ENCODE data around the gene C1orf174.

Gene C1orf174

DNA sequence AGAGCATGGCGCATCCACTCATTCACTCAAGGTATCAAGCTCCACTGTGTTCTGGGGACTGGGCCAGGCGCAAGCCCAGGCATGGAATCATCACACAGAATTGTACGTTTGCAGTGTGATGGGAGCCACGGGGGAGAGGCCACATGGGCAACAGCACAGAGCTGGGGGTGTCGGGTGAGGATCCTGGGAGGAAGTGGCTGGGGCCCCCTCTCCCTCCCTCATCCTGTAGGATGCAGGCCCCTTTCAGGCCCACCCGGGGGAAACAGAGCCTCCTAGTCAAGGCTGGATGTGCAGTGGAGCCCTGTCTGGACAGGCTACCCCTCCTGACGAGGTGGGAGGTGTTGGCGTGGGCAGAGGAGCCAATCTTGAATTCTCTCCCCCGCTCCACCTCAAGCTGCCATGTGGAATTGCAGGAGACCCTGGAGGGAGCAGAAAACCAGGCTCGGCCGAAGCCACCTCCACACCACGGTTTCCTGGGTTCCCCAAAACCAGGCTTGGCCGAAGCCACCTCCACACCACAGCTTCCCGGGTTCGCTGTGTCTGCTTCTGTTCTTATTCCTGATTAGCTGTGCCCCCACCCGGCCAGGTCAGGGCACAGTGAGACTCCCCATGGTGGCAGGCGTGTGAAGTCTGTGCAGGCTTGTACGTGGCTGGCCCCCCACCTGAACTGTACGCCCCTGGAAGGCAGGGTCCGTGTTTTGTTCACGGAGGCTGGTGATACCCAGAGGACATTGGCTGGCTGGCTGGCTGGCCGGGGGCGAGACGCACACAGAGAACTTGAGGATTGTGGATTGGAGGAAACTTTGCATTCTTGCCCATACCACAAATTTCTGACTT lies 4.2 kb upstream of the C1orf174 start:
- peaks cover 10% of the 10 kb centered on the region for H3K79me2 ChIP-seq (ENCODE audit: low read length)

GRCh38 chr1:3903141-3904005 lies 3.3 kb upstream of the C1orf174 start:
- Histone ChIP-seq H3K9me3 (replicated peaks; ENCODE audit: insufficient read depth, low read length) (no peaks in the 10 kb centered on the region), H3K36me3 (replicated peaks; ENCODE audit: insufficient read depth, low read length) (no peaks in the 10 kb centered on the region), H2AFZ (ENCODE audit: low read length) (no peak overlapping the region), H3K79me2 (ENCODE audit: low read length) (peaks cover 19% of the 10 kb centered on the region), H3K9ac (ENCODE audit: low read length) (no peak overlapping the region), H3F3A (ENCODE audit: insufficient read depth, low read length) (peaks cover 16% of the 10 kb centered on the region; the same call in 1 of the 2 replicates), H3K4me1 (ENCODE audit: low read length) (0 out of 2 replicates have a peak, but pooled peaks cover 7% of the 10 kb centered on the region), H3K4me3 (ENCODE audit: low read length) (no peak overlapping the region), H3K27me3 (replicated peaks; ENCODE audit: insufficient read depth, low read length) (no peaks in the 10 kb centered on the region), H3K4me2 (ENCODE audit: low read depth, low read length) (no peak overlapping the region), H3K9me2 (replicated peaks; ENCODE audit: insufficient read depth, low read length) (no peaks in the 10 kb centered on the region), H4K20me1 (ENCODE audit: insufficient read depth, low read length) (no peaks in the 10 kb centered on the region), H3K27ac (ENCODE audit: low read length) (no peak overlapping the region)
- TF ChIP-seq EZH2 (optimal IDR thresholded peaks at IDR 0.05; ENCODE audit: low read depth, low read length) (no peak), EZH2phosphoT487 (IDR thresholded peaks at IDR 0.05; ENCODE audit: low read length) (no peak)
- TF ChIP-seq, protein P1, sequence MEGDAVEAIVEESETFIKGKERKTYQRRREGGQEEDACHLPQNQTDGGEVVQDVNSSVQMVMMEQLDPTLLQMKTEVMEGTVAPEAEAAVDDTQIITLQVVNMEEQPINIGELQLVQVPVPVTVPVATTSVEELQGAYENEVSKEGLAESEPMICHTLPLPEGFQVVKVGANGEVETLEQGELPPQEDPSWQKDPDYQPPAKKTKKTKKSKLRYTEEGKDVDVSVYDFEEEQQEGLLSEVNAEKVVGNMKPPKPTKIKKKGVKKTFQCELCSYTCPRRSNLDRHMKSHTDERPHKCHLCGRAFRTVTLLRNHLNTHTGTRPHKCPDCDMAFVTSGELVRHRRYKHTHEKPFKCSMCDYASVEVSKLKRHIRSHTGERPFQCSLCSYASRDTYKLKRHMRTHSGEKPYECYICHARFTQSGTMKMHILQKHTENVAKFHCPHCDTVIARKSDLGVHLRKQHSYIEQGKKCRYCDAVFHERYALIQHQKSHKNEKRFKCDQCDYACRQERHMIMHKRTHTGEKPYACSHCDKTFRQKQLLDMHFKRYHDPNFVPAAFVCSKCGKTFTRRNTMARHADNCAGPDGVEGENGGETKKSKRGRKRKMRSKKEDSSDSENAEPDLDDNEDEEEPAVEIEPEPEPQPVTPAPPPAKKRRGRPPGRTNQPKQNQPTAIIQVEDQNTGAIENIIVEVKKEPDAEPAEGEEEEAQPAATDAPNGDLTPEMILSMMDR (IDR thresholded peaks at IDR 0.05; ENCODE audit: low read length), result no peak
- DNase-seq, result no peak

More for the DNA sequence above, 4.2 kb upstream of the C1orf174 start:
- no peak overlapping the region for H3K4me2 ChIP-seq (ENCODE audit: low read depth, low read length)
- H3K9ac ChIP-seq (ENCODE audit: low read length), result no peak overlapping the region
- H3K27me3 ChIP-seq (replicated peaks; ENCODE audit: insufficient read depth, low read length), result 0 out of 2 replicates have a peak, but pooled peaks cover 3% of the 10 kb centered on the region
- H3K36me3 ChIP-seq (replicated peaks; ENCODE audit: insufficient read depth, low read length), result no peaks in the 10 kb centered on the region
- no peak overlapping the region for H3K4me3 ChIP-seq (ENCODE audit: low read length)
- H4K20me1 ChIP-seq (ENCODE audit: insufficient read depth, low read length), result no peaks in the 10 kb centered on the region
- H3K27ac ChIP-seq (ENCODE audit: low read length), result no peak overlapping the region
- H2AFZ ChIP-seq (ENCODE audit: low read length), result no peak overlapping the region
- H3F3A ChIP-seq (ENCODE audit: insufficient read depth, low read length), result peaks cover 16% of the 10 kb centered on the region; the same call in 1 of the 2 replicates
- TF ChIP-seq, protein P1 (IDR thresholded peaks at IDR 0.05; ENCODE audit: low read length), result no peak
- TF ChIP-seq EZH2 (optimal IDR thresholded peaks at IDR 0.05; ENCODE audit: low read depth, low read length) (no peak), EZH2phosphoT487 (IDR thresholded peaks at IDR 0.05; ENCODE audit: low read length) (no peak)
- H3K4me1 ChIP-seq (ENCODE audit: low read length), result 0 out of 2 replicates have a peak, but pooled peaks cover 1% of the 10 kb centered on the region
- no peaks in the 10 kb centered on the region for H3K9me3 ChIP-seq (replicated peaks; ENCODE audit: insufficient read depth, low read length)
- H3K9me2 ChIP-seq (replicated peaks; ENCODE audit: insufficient read depth, low read length), result no peaks in the 10 kb centered on the region
- DNase-seq, result no peak

- no peaks in the 10 kb centered on the region for H3K36me3 ChIP-seq (replicated peaks; ENCODE audit: insufficient read depth, low read length)
- TF ChIP-seq EZH2phosphoT487 (IDR thresholded peaks at IDR 0.05; ENCODE audit: low read length) (no peak), EZH2 (optimal IDR thresholded peaks at IDR 0.05; ENCODE audit: low read depth, low read length) (no peak)
- TF ChIP-seq, protein P1 (IDR thresholded peaks at IDR 0.05; ENCODE audit: low read length), result no peak
- H3K4me3 ChIP-seq (ENCODE audit: low read length), result no peak overlapping the region
- peaks cover 26% of the 10 kb centered on the region for H3K79me2 ChIP-seq (ENCODE audit: low read length)
- no peaks in the 10 kb centered on the region for H3K27me3 ChIP-seq (replicated peaks; ENCODE audit: insufficient read depth, low read length)
- DNase-seq, result no peak
- H3K4me2 ChIP-seq (ENCODE audit: low read depth, low read length), result no peak overlapping the region
- 0 out of 2 replicates have a peak, but pooled peaks cover 7% of the 10 kb centered on the region for H3K4me1 ChIP-seq (ENCODE audit: low read length)
- H3K27ac ChIP-seq (ENCODE audit: low read length), result no peak overlapping the region
- H2AFZ ChIP-seq (ENCODE audit: low read length), result no peak overlapping the region
- H3K9ac ChIP-seq (ENCODE audit: low read length), result no peak overlapping the region
- no peaks in the 10 kb centered on the region for H4K20me1 ChIP-seq (ENCODE audit: insufficient read depth, low read length)
- peaks cover 16% of the 10 kb centered on the region; the same call in 1 of the 2 replicates for H3F3A ChIP-seq (ENCODE audit: insufficient read depth, low read length)
- no peaks in the 10 kb centered on the region for H3K9me2 ChIP-seq (replicated peaks; ENCODE audit: insufficient read depth, low read length)
- H3K9me3 ChIP-seq (replicated peaks; ENCODE audit: insufficient read depth, low read length), result no peaks in the 10 kb centered on the region
These were observed 2.6 kb upstream of the C1orf174 start for GRCh38 chr1:3902571-3903091.

Data from MM.1S (cell line).